ENCODE measurements around the gene SUPT3H. TPM values are rescaled to one million over a fixed set of nuclear protein-coding genes. Genes with fewer than 3 reads are reported as not detected.

Gene SUPT3H
- total and polyA plus RNA-seq, 2 of the 13 experiments (the other 11 are each of a cell fraction or from before 2014, with no cell fraction given), result 11.9 to 36.1 TPM

GRCh38 chr6:44920952-44921491 lies 456.7 kb downstream of the SUPT3H start (continued):
- peak; percentile 48; the same call in 1 of the 2 replicates for TF ChIP-seq ZHX1 (CRISPR knock-in tag; IDR thresholded peaks at IDR 0.05; ENCODE audit: low read depth)
- TF ChIP-seq KLF16 (CRISPR knock-in tag; IDR thresholded peaks at IDR 0.05), result 0 out of 4 replicates have a peak, but pooled peaks of 1 of the 2 experiments have one; percentile 17
- no peak for TF ChIP-seq HCFC1 (IDR thresholded peaks at IDR 0.05; ENCODE audit: low read depth, low read length)
- no peak for TF ChIP-seq TEF (CRISPR knock-in tag; IDR thresholded peaks at IDR 0.05)
- TF ChIP-seq ZC3H4 (CRISPR knock-in tag; IDR thresholded peaks at IDR 0.05; ENCODE audit: borderline replicate concordance), result no peak
- TF ChIP-seq RBAK (CRISPR knock-in tag; IDR thresholded peaks at IDR 0.05), result no peak
- TF ChIP-seq ZNF484 (CRISPR knock-in tag; IDR thresholded peaks at IDR 0.05; ENCODE audit: borderline replicate concordance, low read depth), result no peak
- TF ChIP-seq PHF5A (CRISPR knock-in tag; IDR thresholded peaks at IDR 0.05; ENCODE audit: low read depth, unreplicated experiment), result peak; percentile 51
- no peak for TF ChIP-seq NFKB2 (CRISPR knock-in tag; IDR thresholded peaks at IDR 0.05; ENCODE audit: borderline replicate concordance)
- TF ChIP-seq HNF1B (CRISPR knock-in tag; IDR thresholded peaks at IDR 0.05), result no peak
- 0 out of 2 replicates have a peak, but pooled peaks have one; percentile 8 for TF ChIP-seq SMC3 (IDR thresholded peaks at IDR 0.05; ENCODE audit: low read length)
- TF ChIP-seq KMT2B (CRISPR knock-in tag; IDR thresholded peaks at IDR 0.05), result peak; percentile 39; the same call in 1 of the 2 replicates
- TF ChIP-seq ZNF569 (CRISPR knock-in tag; IDR thresholded peaks at IDR 0.05; ENCODE audit: borderline replicate concordance), result no peak
- no peak for TF ChIP-seq GATAD1 (CRISPR knock-in tag; IDR thresholded peaks at IDR 0.05)
- TF ChIP-seq TRIM24 (CRISPR knock-in tag; IDR thresholded peaks at IDR 0.05), result no peak
- TF ChIP-seq ZFP36L1 (CRISPR knock-in tag; IDR thresholded peaks at IDR 0.05), result 0 out of 2 replicates have a peak, but pooled peaks have one; percentile 59
- peak; percentile 69 for TF ChIP-seq CEBPG (CRISPR knock-in tag; IDR thresholded peaks at IDR 0.05)
- TF ChIP-seq ATF7 (IDR thresholded peaks at IDR 0.05), result no peak
- no peak for TF ChIP-seq ATF7 (CRISPR knock-in tag; IDR thresholded peaks at IDR 0.05)
- TF ChIP-seq SOX5 (CRISPR knock-in tag; IDR thresholded peaks at IDR 0.05; ENCODE audit: borderline replicate concordance), result peak; percentile 76
- no peak for TF ChIP-seq SUZ12 (IDR thresholded peaks at IDR 0.05; ENCODE audit: low read depth, low read length)
- no peak for TF ChIP-seq GABPA (IDR thresholded peaks at IDR 0.05; ENCODE audit: low read depth, low read length)
- TF ChIP-seq GABPA (CRISPR knock-in tag; IDR thresholded peaks at IDR 0.05; ENCODE audit: low read depth), result 0 out of 2 replicates have a peak, but pooled peaks have one; percentile 17
- no peak for TF ChIP-seq KLF11 (CRISPR knock-in tag; IDR thresholded peaks at IDR 0.05)
- TF ChIP-seq SRF (IDR thresholded peaks at IDR 0.05; ENCODE audit: low read depth, low read length), result peak; percentile 86
- no peak for TF ChIP-seq HNRNPK (IDR thresholded peaks at IDR 0.05; ENCODE audit: low read depth, low read length, poor library complexity, severe bottlenecking)
- no peak for TF ChIP-seq ZNF678 (CRISPR knock-in tag; IDR thresholded peaks at IDR 0.05)
- no peak for TF ChIP-seq JARID2 (CRISPR knock-in tag; IDR thresholded peaks at IDR 0.05; ENCODE audit: insufficient replicate concordance)
- TF ChIP-seq FOXM1 (CRISPR knock-in tag; IDR thresholded peaks at IDR 0.05), result no peak
- TF ChIP-seq GABPB1 (CRISPR knock-in tag; IDR thresholded peaks at IDR 0.05), result no peak; the same call in 1 of the 2 replicates

All from HepG2 (cell line).